ENCODE measurements around the gene TBC1D9. TPM values are rescaled to one million over a fixed set of nuclear protein-coding genes. Genes with fewer than 3 reads are reported as not detected.

Gene TBC1D9
- total and polyA plus RNA-seq, 7 donors: 5.4 to 10.2 (median 8.2) TPM

GRCh38 chr4:140611854-140612253 lies 144.3 kb downstream of the TBC1D9 start:
- TF ChIP-seq POLR2A (IDR thresholded peaks at IDR 0.05) (no peak), CTCF (IDR thresholded peaks at IDR 0.05) (no peak), POLR2AphosphoS5 (IDR thresholded peaks at IDR 0.05) (no peak), EP300 (IDR thresholded peaks at IDR 0.05) (no peak)
- no peak overlapping the region for H3K4me3 ChIP-seq
- no peaks in the 10 kb centered on the region for H3K4me1 ChIP-seq
- no peaks in the 10 kb centered on the region for H3K9me3 ChIP-seq
- no peaks in the 10 kb centered on the region for H3K36me3 ChIP-seq
- intact Hi-C loops (cut with DNase I): loop anchor here (10.0 kb wide), 1 partner anchor 243 kb away; no protein-coding TSS in a partner anchor
- no peak overlapping the region for H3K27ac ChIP-seq
- DNase-seq: no peak
- 73 to 81% methylated on average over 3 of the region's 3 CpGs for WGBS, 2 donors
- no peaks in the 10 kb centered on the region for H3K27me3 ChIP-seq

- H3K27ac ChIP-seq: no peak overlapping the region
- WGBS, 2 donors: 38 to 58% methylated on average over 6 of the region's 6 CpGs
- no peaks in the 10 kb centered on the region for H3K36me3 ChIP-seq
- no peak overlapping the region for H3K4me3 ChIP-seq
- intact Hi-C loops (cut with DNase I): loop anchor here (10.0 kb wide), 2 partner anchors 245 to 255 kb away; no protein-coding TSS in a partner anchor
- no peaks in the 10 kb centered on the region for H3K4me1 ChIP-seq
- no peak for DNase-seq
- TF ChIP-seq POLR2A (IDR thresholded peaks at IDR 0.05) (no peak), POLR2AphosphoS5 (IDR thresholded peaks at IDR 0.05) (no peak), CTCF (IDR thresholded peaks at IDR 0.05) (peak in 3 of 4 experiments; percentile 9 to 46 (median 17))
- H3K9me3 ChIP-seq: no peaks in the 10 kb centered on the region
- H3K27me3 ChIP-seq: no peaks in the 10 kb centered on the region
These were observed 146.4 kb downstream of the TBC1D9 start for GRCh38 chr4:140609548-140610425.

- Histone ChIP-seq H3K27ac (no peak overlapping the region), H3K27me3 (no peaks in the 10 kb centered on the region), H3K9me3 (no peaks in the 10 kb centered on the region), H3K36me3 (no peaks in the 10 kb centered on the region), H3K4me3 (no peak overlapping the region), H3K4me1 (no peaks in the 10 kb centered on the region)
- no peak for DNase-seq
- WGBS, 2 donors: 88 to 90% methylated on average over 4 of the region's 4 CpGs
- no peak for TF ChIP-seq POLR2A (IDR thresholded peaks at IDR 0.05)
- TF ChIP-seq CTCF (IDR thresholded peaks at IDR 0.05): no peak
- TF ChIP-seq EP300 (IDR thresholded peaks at IDR 0.05): no peak
- no peak for TF ChIP-seq POLR2AphosphoS5 (IDR thresholded peaks at IDR 0.05)
- intact Hi-C loops (cut with DNase I): loop anchor here (10.0 kb wide), 1 partner anchor 253 kb away; no protein-coding TSS in a partner anchor
These were observed 148.3 kb downstream of the TBC1D9 start for GRCh38 chr4:140607852-140608251.

GRCh38 chr4:140604544-140604943 lies 151.6 kb downstream of the TBC1D9 start:
- TF ChIP-seq POLR2AphosphoS5 (IDR thresholded peaks at IDR 0.05): no peak
- no peak for TF ChIP-seq CTCF (IDR thresholded peaks at IDR 0.05)
- TF ChIP-seq EP300 (IDR thresholded peaks at IDR 0.05): no peak
- no peak for TF ChIP-seq POLR2A (IDR thresholded peaks at IDR 0.05)
- H3K36me3 ChIP-seq: no peaks in the 10 kb centered on the region
- no peaks in the 10 kb centered on the region for H3K27me3 ChIP-seq
- no peaks in the 10 kb centered on the region for H3K4me1 ChIP-seq
- H3K27ac ChIP-seq: no peak overlapping the region
- 83 to 91% methylated on average over 4 of the region's 4 CpGs for WGBS, 2 donors
- intact Hi-C loops (cut with DNase I): loop anchor here (10.0 kb wide), 1 partner anchor 250 kb away; no protein-coding TSS in a partner anchor
- H3K4me3 ChIP-seq: no peak overlapping the region
- no peak for DNase-seq
- no peaks in the 10 kb centered on the region for H3K9me3 ChIP-seq

Measured in sigmoid colon (tissue), 7 donors.